GM23338 (cell line): Measurements from ENCODE around the gene MBOAT7.

Experiments used
- CREB1 ChIP-seq: fragments of 250-450 bp; sonication (Bioruptor Pico); IDR thresholded peaks from 2 replicates; pipeline ENCODE4 v1.5.0; 2020; ENCODE audit warnings: low read depth, mild to moderate bottlenecking, moderate library complexity
- EZH2 ChIP-seq: fragments of 200-600 bp; sonication (generic); IDR thresholded peaks from one replicate; pipeline ENCODE4 v1.8.0; 2017; ENCODE audit warnings: antibody characterized with exemption, mild to moderate bottlenecking, low read depth; ENCODE audit not compliant: unreplicated experiment
- EZH2phosphoT487 ChIP-seq: fragments of 200-600 bp; sonication (generic); IDR thresholded peaks from one replicate; pipeline ENCODE4 v1.8.1; 2018; ENCODE audit warnings: antibody characterized with exemption; ENCODE audit not compliant: unreplicated experiment
- JUNB ChIP-seq: IDR thresholded peaks from one replicate; pipeline ENCODE4 v1.6.1; 2016; ENCODE audit warnings: antibody characterized with exemption; ENCODE audit not compliant: unreplicated experiment
- NANOG ChIP-seq: IDR thresholded peaks from 2 replicates; pipeline ENCODE4 v1.6.1; 2016; ENCODE audit warnings: antibody characterized with exemption, borderline replicate concordance
- POLR2AphosphoS5 ChIP-seq: IDR thresholded peaks from 2 replicates; pipeline ENCODE4 v1.6.1; 2016; ENCODE audit warnings: antibody characterized with exemption, low read depth
- STAT1 ChIP-seq: IDR thresholded peaks from one replicate; pipeline ENCODE4 v1.6.1; 2016; ENCODE audit warnings: antibody characterized with exemption; ENCODE audit not compliant: unreplicated experiment
- ZNF114 ChIP-seq: fragments of 250-450 bp; sonication (Bioruptor Pico); IDR thresholded peaks from 2 replicates; pipeline ENCODE4 v1.5.0; 2020; ENCODE audit warnings: mild to moderate bottlenecking, moderate library complexity
- ZNF331 ChIP-seq: fragments of 250-450 bp; sonication (Bioruptor Pico); IDR thresholded peaks from 2 replicates; pipeline ENCODE4 v1.5.0; 2020; ENCODE audit warnings: low read depth, mild to moderate bottlenecking, moderate library complexity
- TF ChIP-seq, protein P1 (sequence below), 2 experiments: fragments of 200-600 bp in 1 of 2; sonication (generic) in 1 of 2; conservative IDR thresholded peaks; 2 replicates each; pipeline versions ENCODE4 v1.5.1 to v1.6.1; 2016 to 2017; ENCODE audit warnings: antibody characterized with exemption in 2 of 2, low read depth in 2 of 2, mild to moderate bottlenecking in 2 of 2, moderate library complexity in 1 of 2
- TF ChIP-seq, protein P2 (sequence below): IDR thresholded peaks from 2 replicates; pipeline ENCODE4 v1.6.1; 2016; ENCODE audit warnings: antibody characterized with exemption
- TF ChIP-seq, protein P3 (sequence below): fragments of 250-450 bp; sonication (Bioruptor Pico); IDR thresholded peaks from 2 replicates; pipeline ENCODE4 v1.5.0; 2020; ENCODE audit warnings: mild to moderate bottlenecking, moderate library complexity
- TF ChIP-seq, protein P4 (sequence below): IDR thresholded peaks from one replicate; pipeline ENCODE4 v1.6.1; 2018; ENCODE audit warnings: antibody characterized with exemption; ENCODE audit not compliant: unreplicated experiment

DNA sequence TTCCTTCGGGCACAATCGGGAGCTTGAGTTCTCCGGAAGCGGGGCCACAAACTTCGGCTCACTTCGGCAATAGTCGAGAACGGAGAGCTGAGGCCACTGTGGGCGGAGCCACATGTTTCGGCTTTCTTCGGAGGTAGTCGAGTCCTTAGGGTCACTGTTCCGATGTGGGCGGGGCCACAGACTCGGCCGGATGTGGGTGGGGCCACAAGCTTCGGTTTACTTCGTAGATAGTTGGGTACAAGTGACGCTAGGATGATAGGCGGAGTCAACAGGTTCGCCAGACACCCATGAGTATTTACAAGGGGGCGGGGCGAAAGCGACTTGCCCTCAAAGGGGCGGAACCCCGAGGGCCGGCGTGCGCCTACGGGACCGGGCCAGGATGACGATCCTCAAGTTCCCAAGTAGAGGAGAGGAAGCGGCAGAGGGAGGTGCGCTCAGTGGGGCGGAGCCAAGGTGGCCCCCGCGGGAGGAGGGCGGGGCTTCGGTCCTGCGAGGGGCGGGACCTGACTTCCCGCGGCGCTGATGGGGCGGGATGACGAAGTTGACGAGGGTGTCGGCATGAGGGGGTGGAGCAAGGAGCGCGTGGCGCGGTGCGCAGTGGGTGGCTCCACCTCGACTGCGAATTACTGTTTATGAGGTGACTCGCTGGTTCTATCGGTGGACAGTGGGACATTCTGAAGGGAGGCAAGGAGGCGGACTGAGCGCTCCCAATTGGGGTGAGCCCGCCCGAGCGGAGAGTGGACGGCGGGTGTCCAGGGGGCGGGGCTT lies 539 bp upstream of the MBOAT7 start:
- peak; percentile 65 for TF ChIP-seq POLR2AphosphoS5
- TF ChIP-seq, protein P1, sequence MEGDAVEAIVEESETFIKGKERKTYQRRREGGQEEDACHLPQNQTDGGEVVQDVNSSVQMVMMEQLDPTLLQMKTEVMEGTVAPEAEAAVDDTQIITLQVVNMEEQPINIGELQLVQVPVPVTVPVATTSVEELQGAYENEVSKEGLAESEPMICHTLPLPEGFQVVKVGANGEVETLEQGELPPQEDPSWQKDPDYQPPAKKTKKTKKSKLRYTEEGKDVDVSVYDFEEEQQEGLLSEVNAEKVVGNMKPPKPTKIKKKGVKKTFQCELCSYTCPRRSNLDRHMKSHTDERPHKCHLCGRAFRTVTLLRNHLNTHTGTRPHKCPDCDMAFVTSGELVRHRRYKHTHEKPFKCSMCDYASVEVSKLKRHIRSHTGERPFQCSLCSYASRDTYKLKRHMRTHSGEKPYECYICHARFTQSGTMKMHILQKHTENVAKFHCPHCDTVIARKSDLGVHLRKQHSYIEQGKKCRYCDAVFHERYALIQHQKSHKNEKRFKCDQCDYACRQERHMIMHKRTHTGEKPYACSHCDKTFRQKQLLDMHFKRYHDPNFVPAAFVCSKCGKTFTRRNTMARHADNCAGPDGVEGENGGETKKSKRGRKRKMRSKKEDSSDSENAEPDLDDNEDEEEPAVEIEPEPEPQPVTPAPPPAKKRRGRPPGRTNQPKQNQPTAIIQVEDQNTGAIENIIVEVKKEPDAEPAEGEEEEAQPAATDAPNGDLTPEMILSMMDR (conservative IDR thresholded peaks at IDR 0.05; ENCODE audit: low read depth in 2 of 2): no peak
- no peak for TF ChIP-seq EZH2phosphoT487
- TF ChIP-seq CREB1 (CRISPR knock-in tag): peak; percentile 78
- TF ChIP-seq, protein P2, sequence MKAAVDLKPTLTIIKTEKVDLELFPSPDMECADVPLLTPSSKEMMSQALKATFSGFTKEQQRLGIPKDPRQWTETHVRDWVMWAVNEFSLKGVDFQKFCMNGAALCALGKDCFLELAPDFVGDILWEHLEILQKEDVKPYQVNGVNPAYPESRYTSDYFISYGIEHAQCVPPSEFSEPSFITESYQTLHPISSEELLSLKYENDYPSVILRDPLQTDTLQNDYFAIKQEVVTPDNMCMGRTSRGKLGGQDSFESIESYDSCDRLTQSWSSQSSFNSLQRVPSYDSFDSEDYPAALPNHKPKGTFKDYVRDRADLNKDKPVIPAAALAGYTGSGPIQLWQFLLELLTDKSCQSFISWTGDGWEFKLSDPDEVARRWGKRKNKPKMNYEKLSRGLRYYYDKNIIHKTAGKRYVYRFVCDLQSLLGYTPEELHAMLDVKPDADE: peak; percentile 52
- no peak for TF ChIP-seq JUNB
- TF ChIP-seq EZH2: no peak
- TF ChIP-seq, protein P3, sequence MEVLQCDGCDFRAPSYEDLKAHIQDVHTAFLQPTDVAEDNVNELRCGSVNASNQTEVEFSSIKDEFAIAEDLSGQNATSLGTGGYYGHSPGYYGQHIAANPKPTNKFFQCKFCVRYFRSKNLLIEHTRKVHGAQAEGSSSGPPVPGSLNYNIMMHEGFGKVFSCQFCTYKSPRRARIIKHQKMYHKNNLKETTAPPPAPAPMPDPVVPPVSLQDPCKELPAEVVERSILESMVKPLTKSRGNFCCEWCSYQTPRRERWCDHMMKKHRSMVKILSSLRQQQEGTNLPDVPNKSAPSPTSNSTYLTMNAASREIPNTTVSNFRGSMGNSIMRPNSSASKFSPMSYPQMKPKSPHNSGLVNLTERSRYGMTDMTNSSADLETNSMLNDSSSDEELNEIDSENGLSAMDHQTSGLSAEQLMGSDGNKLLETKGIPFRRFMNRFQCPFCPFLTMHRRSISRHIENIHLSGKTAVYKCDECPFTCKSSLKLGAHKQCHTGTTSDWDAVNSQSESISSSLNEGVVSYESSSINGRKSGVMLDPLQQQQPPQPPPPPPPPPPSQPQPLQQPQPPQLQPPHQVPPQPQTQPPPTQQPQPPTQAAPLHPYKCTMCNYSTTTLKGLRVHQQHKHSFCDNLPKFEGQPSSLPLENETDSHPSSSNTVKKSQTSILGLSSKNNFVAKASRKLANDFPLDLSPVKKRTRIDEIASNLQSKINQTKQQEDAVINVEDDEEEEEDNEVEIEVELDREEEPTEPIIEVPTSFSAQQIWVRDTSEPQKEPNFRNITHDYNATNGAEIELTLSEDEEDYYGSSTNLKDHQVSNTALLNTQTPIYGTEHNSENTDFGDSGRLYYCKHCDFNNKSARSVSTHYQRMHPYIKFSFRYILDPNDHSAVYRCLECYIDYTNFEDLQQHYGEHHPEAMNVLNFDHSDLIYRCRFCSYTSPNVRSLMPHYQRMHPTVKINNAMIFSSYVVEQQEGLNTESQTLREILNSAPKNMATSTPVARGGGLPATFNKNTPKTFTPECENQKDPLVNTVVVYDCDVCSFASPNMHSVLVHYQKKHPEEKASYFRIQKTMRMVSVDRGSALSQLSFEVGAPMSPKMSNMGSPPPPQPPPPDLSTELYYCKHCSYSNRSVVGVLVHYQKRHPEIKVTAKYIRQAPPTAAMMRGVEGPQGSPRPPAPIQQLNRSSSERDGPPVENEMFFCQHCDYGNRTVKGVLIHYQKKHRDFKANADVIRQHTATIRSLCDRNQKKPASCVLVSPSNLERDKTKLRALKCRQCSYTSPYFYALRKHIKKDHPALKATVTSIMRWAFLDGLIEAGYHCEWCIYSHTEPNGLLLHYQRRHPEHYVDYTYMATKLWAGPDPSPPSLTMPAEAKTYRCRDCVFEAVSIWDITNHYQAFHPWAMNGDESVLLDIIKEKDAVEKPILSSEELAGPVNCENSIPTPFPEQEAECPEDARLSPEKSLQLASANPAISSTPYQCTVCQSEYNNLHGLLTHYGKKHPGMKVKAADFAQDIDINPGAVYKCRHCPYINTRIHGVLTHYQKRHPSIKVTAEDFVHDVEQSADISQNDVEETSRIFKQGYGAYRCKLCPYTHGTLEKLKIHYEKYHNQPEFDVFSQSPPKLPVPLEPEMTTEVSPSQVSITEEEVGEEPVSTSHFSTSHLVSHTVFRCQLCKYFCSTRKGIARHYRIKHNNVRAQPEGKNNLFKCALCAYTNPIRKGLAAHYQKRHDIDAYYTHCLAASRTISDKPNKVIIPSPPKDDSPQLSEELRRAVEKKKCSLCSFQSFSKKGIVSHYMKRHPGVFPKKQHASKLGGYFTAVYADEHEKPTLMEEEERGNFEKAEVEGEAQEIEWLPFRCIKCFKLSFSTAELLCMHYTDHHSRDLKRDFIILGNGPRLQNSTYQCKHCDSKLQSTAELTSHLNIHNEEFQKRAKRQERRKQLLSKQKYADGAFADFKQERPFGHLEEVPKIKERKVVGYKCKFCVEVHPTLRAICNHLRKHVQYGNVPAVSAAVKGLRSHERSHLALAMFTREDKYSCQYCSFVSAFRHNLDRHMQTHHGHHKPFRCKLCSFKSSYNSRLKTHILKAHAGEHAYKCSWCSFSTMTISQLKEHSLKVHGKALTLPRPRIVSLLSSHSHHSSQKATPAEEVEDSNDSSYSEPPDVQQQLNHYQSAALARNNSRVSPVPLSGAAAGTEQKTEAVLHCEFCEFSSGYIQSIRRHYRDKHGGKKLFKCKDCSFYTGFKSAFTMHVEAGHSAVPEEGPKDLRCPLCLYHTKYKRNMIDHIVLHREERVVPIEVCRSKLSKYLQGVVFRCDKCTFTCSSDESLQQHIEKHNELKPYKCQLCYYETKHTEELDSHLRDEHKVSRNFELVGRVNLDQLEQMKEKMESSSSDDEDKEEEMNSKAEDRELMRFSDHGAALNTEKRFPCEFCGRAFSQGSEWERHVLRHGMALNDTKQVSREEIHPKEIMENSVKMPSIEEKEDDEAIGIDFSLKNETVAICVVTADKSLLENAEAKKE: no peak
- TF ChIP-seq ZNF114: no peak
- TF ChIP-seq, protein P4, sequence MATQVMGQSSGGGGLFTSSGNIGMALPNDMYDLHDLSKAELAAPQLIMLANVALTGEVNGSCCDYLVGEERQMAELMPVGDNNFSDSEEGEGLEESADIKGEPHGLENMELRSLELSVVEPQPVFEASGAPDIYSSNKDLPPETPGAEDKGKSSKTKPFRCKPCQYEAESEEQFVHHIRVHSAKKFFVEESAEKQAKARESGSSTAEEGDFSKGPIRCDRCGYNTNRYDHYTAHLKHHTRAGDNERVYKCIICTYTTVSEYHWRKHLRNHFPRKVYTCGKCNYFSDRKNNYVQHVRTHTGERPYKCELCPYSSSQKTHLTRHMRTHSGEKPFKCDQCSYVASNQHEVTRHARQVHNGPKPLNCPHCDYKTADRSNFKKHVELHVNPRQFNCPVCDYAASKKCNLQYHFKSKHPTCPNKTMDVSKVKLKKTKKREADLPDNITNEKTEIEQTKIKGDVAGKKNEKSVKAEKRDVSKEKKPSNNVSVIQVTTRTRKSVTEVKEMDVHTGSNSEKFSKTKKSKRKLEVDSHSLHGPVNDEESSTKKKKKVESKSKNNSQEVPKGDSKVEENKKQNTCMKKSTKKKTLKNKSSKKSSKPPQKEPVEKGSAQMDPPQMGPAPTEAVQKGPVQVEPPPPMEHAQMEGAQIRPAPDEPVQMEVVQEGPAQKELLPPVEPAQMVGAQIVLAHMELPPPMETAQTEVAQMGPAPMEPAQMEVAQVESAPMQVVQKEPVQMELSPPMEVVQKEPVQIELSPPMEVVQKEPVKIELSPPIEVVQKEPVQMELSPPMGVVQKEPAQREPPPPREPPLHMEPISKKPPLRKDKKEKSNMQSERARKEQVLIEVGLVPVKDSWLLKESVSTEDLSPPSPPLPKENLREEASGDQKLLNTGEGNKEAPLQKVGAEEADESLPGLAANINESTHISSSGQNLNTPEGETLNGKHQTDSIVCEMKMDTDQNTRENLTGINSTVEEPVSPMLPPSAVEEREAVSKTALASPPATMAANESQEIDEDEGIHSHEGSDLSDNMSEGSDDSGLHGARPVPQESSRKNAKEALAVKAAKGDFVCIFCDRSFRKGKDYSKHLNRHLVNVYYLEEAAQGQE: no peak
- no peak for TF ChIP-seq STAT1
- no peak for TF ChIP-seq ZNF331
- no peak for TF ChIP-seq NANOG
